Posterior vena cava (tissue), 2 donors: ENCODE results near the gene CADPS. TPM values are rescaled to one million over a fixed set of nuclear protein-coding genes. Genes with fewer than 3 reads are reported as not detected.

ENCODE experiments used
- DNase-seq: peaks from one replicate; pipeline ENCODE4 v3.0.0-alpha.2; 2020; ENCODE audit warnings: low spot score
- intact Hi-C, 2 donors: fragments of 100-400 bp; cut with DNase I; formaldehyde crosslinking; loops; one replicate each; pipeline versions ENCODE4 v1.14.1 to v1.14.2; 2022 to 2023
- total RNA-seq, 2 donors: library from RNA; stranded (reverse); fragmentation: NEBNext Ultra II Directional; extraction: Animal tissue kit (Norgen Biotek cat#: 25700); gene quantifications; one replicate each; pipeline ENCODE4 v1.2.1, GENCODE V29; 2021
- donor health status: DM: yes; HTN: yes; CAD: no.
- donor health status: DM: yes; HTN: yes; CAD: no.

The CADPS gene
- total RNA-seq, 2 donors from 2014 or later = 1.6 to 2.2 TPM

GRCh38 chr3:62375655-62376453, 499.4 kb downstream of the CADPS start:
- no peak for DNase-seq
- intact Hi-C loops = no loop called here

GRCh38 chr3:62374341-62375218, 500.6 kb downstream of the CADPS start:
- intact Hi-C loops = no loop called here
- no peak for DNase-seq

GRCh38 chr3:62373714-62374333, 501.4 kb downstream of the CADPS start:
- no peak for DNase-seq
- intact Hi-C loops = no loop called here

- no peak for DNase-seq
- intact Hi-C loops = no loop called here
These were observed 502.0 kb downstream of the CADPS start, which contains the start of gene FEZF2 for GRCh38 chr3:62373215-62373614. Gene FEZF2, minus strand, starts transcription at chr3:62373550. Its CDS starts 682 bp downstream, at chr3:62372868.

GRCh38 chr3:62372621-62373041, 502.6 kb downstream of the CADPS start:
- intact Hi-C loops = no loop called here
- no peak for DNase-seq

GRCh38 chr3:62371720-62372591, 503.3 kb downstream of the CADPS start:
- no peak for DNase-seq
- intact Hi-C loops = no loop called here

GRCh38 chr3:62370858-62371719, 504.1 kb downstream of the CADPS start:
- DNase-seq = no peak
- intact Hi-C loops = no loop called here

- no peak for DNase-seq
- intact Hi-C loops = no loop called here
These were observed 504.9 kb downstream of the CADPS start for GRCh38 chr3:62370112-62370857.

- intact Hi-C loops = no loop called here
- no peak for DNase-seq
These were observed 505.8 kb downstream of the CADPS start for GRCh38 chr3:62369476-62369743.

GRCh38 chr3:62368705-62369475, 506.3 kb downstream of the CADPS start:
- no peak for DNase-seq
- intact Hi-C loops = no loop called here

- intact Hi-C loops = no loop called here
- DNase-seq = no peak
These were observed 506.9 kb downstream of the CADPS start for GRCh38 chr3:62368290-62368704.

GRCh38 chr3:62367763-62368195, 507.4 kb downstream of the CADPS start:
- intact Hi-C loops = no loop called here
- no peak for DNase-seq

- DNase-seq = no peak
- intact Hi-C loops = no loop called here
These were observed 509.1 kb downstream of the CADPS start for GRCh38 chr3:62366126-62366484.

GRCh38 chr3:62365391-62366125, 509.7 kb downstream of the CADPS start:
- intact Hi-C loops = no loop called here
- DNase-seq = no peak

- intact Hi-C loops = no loop called here
- no peak for DNase-seq
These were observed 511.0 kb downstream of the CADPS start for GRCh38 chr3:62364191-62364590.

- intact Hi-C loops = no loop called here
- no peak for DNase-seq
These were observed 511.9 kb downstream of the CADPS start for GRCh38 chr3:62363275-62363674.
